HG02884 (cell line): ENCODE results near the gene BTBD16.
A peak's percentile ranks its signal among the peaks of the same experiment; 100 is the strongest.

Experiments
- ATAC-seq: cut with Tn5 transposase; IDR thresholded peaks from one replicate; pipeline ENCODE4 v1.9.1; 2021; ENCODE audit warnings: mild to moderate bottlenecking, moderate library complexity; ENCODE audit not compliant: unreplicated experiment

The BTBD16 gene

GRCh38 chr10:122292376-122292775 lies 21.3 kb downstream of the BTBD16 start:
- no peak for ATAC-seq

GRCh38 chr10:122293156-122293960 lies 22.3 kb downstream of the BTBD16 start:
- ATAC-seq: no peak

DNA sequence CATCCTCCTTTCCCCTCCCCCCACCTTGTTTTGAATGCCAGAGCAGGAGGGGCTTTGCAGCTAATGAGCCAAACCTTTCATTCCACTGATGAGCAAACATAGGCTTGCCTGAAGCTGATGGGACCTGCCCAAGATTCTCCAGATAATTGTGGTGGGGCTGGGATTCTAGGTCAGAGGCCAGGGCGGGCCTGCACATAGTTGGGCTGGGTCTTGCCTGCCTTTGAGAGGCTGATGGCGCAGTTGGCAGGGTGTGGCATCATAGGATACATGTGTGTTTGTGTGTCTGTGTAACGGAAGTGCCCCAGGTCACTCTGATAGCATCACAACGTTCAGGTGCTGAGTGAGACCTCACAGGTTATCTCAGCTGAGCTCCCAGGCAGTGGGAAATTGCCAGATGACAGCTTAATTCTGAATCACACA lies 22.9 kb downstream of the BTBD16 start:
- no peak for ATAC-seq

- ATAC-seq: no peak
These were observed 23.7 kb downstream of the BTBD16 start for GRCh38 chr10:122294511-122295450.

- no peak for ATAC-seq
These were observed 24.3 kb downstream of the BTBD16 start for GRCh38 chr10:122295451-122295809.

DNA sequence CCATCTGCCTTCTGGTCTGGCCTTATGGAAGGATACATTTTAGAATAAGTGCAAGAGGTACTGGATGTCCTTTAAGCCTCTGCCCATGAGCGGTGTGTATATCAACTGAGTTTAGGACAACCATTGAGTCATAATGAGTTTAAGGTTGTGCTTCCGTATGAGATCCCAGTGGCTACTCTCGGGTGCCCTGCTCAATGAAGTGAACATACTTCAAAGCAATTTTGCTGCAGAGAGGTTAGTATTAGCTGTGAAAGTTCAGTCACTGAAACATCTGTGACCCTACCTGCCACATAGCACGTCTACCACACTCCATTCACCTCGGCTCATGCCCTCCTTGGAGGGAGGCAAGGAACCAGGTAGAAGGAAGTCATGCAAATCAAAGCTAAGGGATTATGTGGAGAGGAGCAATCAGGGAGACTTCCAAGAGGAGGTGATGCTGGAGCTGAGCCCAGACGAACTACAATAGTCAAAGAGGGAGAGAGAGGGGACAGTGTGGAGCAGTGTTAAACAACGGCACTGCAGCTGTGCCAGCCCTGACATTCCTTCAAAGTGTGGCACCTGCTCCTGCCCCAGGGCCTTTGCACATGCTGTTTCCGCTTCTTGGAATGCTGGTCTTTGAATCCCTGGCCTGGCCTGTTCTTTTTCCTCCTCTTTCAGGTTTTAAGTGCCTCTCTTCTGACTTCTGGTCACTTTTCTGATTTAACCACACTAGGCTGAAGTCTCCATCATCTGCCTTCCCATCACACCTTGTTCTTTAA lies 25.4 kb downstream of the BTBD16 start:
- ATAC-seq: no peak

DNA sequence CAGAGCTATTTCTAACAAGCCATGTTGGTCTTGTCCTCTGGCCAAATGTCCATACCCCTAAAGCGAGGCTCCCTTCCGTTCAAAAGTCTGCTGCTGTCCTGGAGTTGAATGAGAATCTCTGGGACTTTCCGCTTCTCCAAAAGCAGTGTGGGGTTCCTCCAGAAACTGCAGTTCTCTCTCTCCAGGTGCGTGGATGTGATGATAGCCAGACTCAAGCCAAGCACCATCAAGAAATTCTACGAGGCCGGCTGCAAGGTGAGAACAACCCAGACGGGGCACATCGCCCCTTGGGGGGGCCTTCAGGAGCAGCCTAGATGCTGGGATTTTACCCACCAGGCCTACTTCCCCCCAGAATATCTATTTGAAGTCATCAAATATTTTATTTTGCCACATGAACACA lies 26.5 kb downstream of the BTBD16 start:
- no peak for ATAC-seq

GRCh38 chr10:122298206-122298597 lies 27.1 kb downstream of the BTBD16 start:
- ATAC-seq: no peak

DNA sequence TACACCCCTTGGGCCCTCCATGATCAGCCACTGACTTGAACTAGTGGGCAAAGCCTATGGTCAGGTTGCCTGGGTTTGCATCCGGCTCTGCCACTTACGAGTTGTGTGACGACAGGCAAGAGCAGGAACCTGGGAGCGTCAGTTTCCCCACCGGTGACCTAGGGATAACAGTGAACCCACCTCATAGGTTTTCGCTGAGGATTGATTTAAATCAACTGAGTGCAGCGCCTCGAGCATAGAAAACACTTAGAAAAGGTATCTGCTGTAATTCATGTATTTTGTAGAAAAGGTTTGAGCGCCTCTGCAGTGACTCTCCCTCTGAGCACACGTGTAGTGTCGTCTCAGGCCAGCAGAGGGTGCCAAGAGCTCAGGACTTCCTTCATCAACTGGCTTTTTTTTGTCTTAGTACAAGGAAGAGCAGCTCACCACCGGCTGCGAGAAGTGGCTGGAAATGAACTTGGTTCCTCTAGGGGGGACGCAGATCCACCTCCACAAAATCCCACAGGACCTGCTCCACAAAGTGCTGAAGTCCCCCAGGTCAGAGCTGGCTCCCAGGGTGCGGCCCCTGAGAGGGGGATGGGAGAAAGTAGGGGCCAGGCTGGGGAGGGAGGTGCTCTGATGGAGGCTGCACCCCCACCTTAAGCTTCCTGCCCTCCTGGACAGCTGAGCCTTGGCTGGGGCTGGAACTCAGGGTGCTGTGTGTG lies 27.7 kb downstream of the BTBD16 start:
- peak; percentile 64 for ATAC-seq

DNA sequence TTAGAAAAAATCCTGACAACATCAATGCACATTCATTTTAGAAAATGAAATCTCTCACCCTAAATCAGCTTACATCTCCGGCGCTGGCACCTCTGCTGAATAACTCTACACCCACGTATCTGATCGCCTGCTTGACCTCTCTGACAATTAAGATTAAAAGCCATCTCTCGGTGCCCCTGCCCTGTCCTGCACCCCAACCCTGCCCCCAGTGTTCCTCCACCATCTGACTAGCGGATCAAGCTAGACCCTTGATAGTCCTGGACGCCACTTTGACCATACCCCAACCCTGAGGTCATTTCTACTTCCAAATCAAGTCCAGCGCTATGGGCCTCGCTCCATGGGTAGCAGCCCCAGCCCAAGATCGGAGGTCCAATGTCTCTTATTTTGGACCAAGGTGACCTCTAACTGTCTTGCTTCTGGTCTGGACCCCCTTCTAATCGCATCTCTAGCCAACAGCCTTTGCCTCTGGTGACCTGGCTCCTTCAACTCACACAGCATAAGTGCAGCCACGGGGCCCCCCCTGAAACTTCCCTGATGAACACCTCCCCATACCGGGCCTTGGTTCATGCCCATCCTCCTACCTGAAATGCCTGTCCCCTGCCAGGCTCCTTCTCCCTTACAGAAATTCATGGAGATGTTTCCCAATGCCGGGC lies 28.5 kb downstream of the BTBD16 start:
- no peak for ATAC-seq

DNA sequence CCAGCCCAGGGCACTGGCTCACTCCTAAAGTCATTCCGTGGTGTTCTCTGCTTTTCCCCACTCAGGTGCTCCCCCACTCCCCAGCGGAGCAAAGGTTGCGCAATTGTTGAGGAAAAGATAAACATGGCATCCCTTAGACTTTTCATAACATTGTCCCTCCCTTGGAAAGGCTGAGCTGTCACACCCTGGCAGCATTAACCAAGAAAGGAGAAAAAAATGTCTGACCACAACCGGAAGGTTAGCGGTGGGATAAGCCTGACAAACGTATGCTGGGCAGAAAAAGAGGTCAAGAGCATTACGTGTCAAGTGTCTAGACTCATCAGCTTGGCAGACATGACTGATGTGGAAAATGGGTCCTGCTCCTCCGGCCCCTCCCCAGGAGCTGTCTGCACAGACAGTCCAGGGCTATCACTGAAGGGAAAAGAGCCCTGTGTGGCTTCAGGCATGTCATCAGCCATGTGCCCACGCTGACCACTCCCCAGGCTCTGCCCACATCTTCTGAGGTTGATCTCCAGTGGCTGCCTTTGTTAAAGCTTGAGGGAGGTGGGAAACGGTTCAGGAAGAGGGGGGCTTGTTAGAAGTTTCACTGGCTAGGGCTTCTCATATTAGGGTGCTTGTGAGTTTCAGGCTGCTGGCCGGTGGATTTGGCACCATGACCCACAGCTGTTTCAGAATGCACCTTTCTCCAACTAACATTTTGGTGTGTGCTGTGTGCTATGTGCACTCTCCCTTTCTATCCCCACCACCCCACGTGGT lies 30.1 kb downstream of the BTBD16 start:
- ATAC-seq: no peak

DNA sequence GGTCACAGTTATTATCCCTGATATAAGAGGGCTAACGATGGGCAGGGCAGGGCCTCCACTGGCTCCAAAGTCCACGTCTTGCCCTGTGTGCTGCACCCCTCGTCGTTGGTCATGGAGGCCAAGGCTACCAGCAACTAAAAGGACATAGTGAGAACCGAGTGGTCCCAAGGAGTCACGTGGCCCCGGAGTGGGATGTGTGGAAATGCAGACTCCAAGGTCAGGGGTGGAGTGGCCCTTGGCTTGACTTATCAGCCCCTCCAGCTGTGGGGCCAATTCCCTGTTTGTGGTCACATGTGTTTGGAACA lies 30.7 kb downstream of the BTBD16 start:
- no peak for ATAC-seq

GRCh38 chr10:122302315-122302714 lies 31.2 kb downstream of the BTBD16 start:
- ATAC-seq: no peak

- ATAC-seq: no peak
These were observed 32.4 kb downstream of the BTBD16 start for GRCh38 chr10:122303271-122304053.

- ATAC-seq: no peak
These were observed 33.0 kb downstream of the BTBD16 start for GRCh38 chr10:122304054-122304579.

GRCh38 chr10:122306282-122306681 lies 35.2 kb downstream of the BTBD16 start:
- no peak for ATAC-seq

GRCh38 chr10:122306744-122307143 lies 35.6 kb downstream of the BTBD16 start:
- ATAC-seq: no peak

DNA sequence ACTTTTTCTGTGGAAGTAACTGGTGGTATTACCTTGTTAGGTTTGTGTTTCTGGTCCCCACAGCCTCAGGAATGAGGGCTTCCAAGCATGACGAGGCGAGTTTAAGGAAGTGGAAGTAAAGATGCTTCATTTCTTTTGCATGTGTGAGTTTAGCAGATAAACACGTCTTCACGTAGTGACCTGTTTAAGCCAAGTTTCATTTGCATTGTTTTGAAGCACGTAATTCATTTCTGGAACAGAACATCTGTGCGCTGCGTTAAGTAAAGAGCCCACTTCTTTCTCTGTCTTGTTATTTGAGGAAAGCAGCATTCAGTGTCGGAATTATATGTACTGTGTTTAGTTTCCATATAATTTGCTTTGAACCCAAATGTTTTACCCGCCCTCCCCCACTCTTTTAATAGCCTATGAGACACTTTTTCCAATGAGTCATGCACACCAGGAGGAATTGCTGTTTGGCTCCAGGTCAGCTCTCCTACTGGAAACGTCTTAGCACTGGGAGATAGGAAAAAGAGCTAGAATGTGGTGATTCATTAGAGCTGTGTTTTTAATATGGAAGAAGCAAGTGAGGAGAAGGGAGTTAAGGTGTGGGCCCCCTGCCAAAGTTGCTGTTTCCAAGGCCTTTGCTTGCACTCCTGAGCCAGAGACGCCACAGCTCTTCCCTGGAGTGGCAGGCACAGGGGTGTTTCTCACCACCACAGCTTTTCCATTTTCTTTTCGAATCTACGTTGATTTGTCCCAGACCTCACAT lies 36.7 kb downstream of the BTBD16 start:
- ATAC-seq: peak; percentile 87
